Endodermal cell (in vitro differentiated cells): ENCODE measurements around the gene ZBTB25. TPM values are rescaled to one million over a fixed set of nuclear protein-coding genes. Genes with fewer than 3 reads are reported as not detected.

ENCODE experiments used
- DNase-seq: peaks from one replicate; pipeline ENCODE4 v3.0.0-alpha.2; 2017
- H3K27ac ChIP-seq: 2 replicates; pipeline ENCODE4 v1.5.1; 2013; ENCODE audit warnings: mild to moderate bottlenecking, low read depth, low read length, moderate library complexity
- H3K27me3 ChIP-seq: 2 replicates; pipeline ENCODE4 v1.6.1; 2013; ENCODE audit warnings: mild to moderate bottlenecking, low read length, moderate library complexity; ENCODE audit not compliant: insufficient read depth, control insufficient read depth, poor library complexity, severe bottlenecking
- H3K36me3 ChIP-seq: 2 replicates; pipeline ENCODE4 v1.7.0; 2013; ENCODE audit warnings: mild to moderate bottlenecking, low read length, moderate library complexity; ENCODE audit not compliant: control insufficient read depth, insufficient read depth
- H3K4me1 ChIP-seq: one replicate; pipeline ENCODE4 v1.7.0; 2013; ENCODE audit warnings: low read length; ENCODE audit not compliant: control insufficient read depth, insufficient read depth
- H3K4me3 ChIP-seq: 2 replicates; pipeline ENCODE4 v1.5.1; 2013; ENCODE audit warnings: mild to moderate bottlenecking, low read length, moderate library complexity
- H3K9ac ChIP-seq: 2 replicates; pipeline ENCODE4 v1.6.1; 2013; ENCODE audit warnings: mild to moderate bottlenecking, low read length, moderate library complexity; ENCODE audit not compliant: poor library complexity, severe bottlenecking; ENCODE audit errors: extremely low read depth
- H3K9me3 ChIP-seq: 2 replicates; pipeline ENCODE4 v1.6.1; 2013; ENCODE audit warnings: mild to moderate bottlenecking, low read length, moderate library complexity; ENCODE audit not compliant: control insufficient read depth
- H3K27ac Mint-ChIP-seq: 2 replicates; pipeline ENCODE4 v1.8.0; 2020; ENCODE audit warnings: mixed read lengths
- H3K27me3 Mint-ChIP-seq: 2 replicates; pipeline ENCODE4 v1.8.0; 2021; ENCODE audit warnings: mild to moderate bottlenecking, mixed read lengths; ENCODE audit not compliant: insufficient read depth
- H3K36me3 Mint-ChIP-seq: 2 replicates; pipeline ENCODE4 v1.8.0; 2020; ENCODE audit warnings: low read depth, mixed read lengths
- H3K4me1 Mint-ChIP-seq: 2 replicates; pipeline ENCODE4 v1.8.0; 2020; ENCODE audit warnings: mixed read lengths
- H3K4me3 Mint-ChIP-seq: 2 replicates; pipeline ENCODE4 v1.8.0; 2020; ENCODE audit warnings: mild to moderate bottlenecking, moderate library complexity, mixed read lengths
- H3K9me3 Mint-ChIP-seq: 2 replicates; pipeline ENCODE4 v1.8.0; 2020; ENCODE audit warnings: mild to moderate bottlenecking, mixed read lengths
- CTCF ChIP-seq: fragments of 200-600 bp; sonication (generic); conservative IDR thresholded peaks from 2 replicates; pipeline ENCODE4 v1.5.0; 2021; ENCODE audit warnings: antibody characterized with exemption, mild to moderate bottlenecking
- WGBS, 2 experiments: methylation state at CpG; one replicate each; pipeline versions ENCODE4 v1.1.5 to v1.1.7; 2013; ENCODE audit warnings: missing lambda C conversion rate in 2 of 2, mixed read lengths in 1 of 2; ENCODE audit not compliant: insufficient coverage in 1 of 2, insufficient read length in 1 of 2; 5-methylcytosine and 5-hydroxymethylcytosine counted together
- total RNA-seq, 2 donors: library from RNA; stranded (reverse); fragmentation: NEBNext Ultra II Directional in 1 of 2; extraction: Animal tissue kit (Norgen Biotek cat#: 25700) in 1 of 2; gene quantifications; 2 replicates in 1 of 2; 3 replicates in 1 of 2; pipeline ENCODE4 v1.2.1, GENCODE V29; 2021

Gene ZBTB25
- total RNA-seq, 2 donors from 2014 or later: 14.0 to 17.0 TPM

GRCh38 chr14:64467101-64467500 is 36.5 kb downstream of the ZBTB25 start:
- no peaks in the 10 kb centered on the region for H3K36me3 Mint-ChIP-seq
- H3K27ac Mint-ChIP-seq: no peak overlapping the region
- Histone ChIP-seq H3K4me3 (no peak overlapping the region), H3K36me3 (no peaks in the 10 kb centered on the region), H3K9ac (no peak overlapping the region), H3K4me1 (no peaks in the 10 kb centered on the region), H3K27ac (no peak overlapping the region), H3K27me3 (peaks cover 19% of the 10 kb centered on the region), H3K9me3 (no peaks in the 10 kb centered on the region)
- whole genome bisulfite sequencing, 2 experiments: 85 to 93% methylated on average over 3 of the region's 3 CpGs
- no peak for DNase-seq
- no peak overlapping the region for H3K4me3 Mint-ChIP-seq
- peaks cover 10% of the 10 kb centered on the region for H3K27me3 Mint-ChIP-seq
- no peak for TF ChIP-seq CTCF
- H3K9me3 Mint-ChIP-seq: no peaks in the 10 kb centered on the region
- H3K4me1 Mint-ChIP-seq: peaks cover 7% of the 10 kb centered on the region

DNA sequence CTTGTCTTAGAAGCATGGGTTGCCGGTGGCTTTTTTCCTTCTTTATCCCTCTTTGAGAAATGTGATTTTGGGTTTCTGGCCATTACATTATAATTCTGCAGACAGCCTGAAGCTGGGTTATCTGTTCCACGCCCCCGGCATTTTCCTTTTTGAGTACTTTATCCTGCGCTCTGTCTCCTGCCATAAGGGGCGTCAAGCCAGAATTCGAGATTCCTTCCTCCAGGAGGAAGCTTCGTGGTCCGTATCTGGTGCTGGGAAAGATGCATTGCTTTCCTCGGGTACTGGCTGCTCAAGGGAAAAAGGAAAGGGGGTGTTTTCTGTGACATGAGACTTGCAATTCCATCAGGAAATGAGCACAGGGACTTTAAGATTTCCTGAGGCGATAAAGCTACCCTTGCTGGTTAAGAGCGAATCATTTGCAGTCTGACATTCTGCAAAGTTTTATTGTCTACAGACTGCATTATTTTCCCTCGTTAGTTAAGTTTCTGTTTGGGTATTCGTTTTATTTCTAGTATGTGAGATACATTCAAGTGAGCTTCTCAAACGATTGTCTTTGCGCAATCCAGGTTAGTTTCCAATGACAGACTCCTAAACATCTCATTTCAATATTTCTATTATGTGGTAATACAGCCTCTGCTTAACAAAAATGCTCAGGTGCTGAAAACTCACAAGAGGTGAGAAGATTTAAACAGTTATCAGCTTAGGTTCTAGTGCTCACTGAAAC is 37.6 kb downstream of the ZBTB25 start:
- H3K4me1 Mint-ChIP-seq: peaks cover 7% of the 10 kb centered on the region
- peak; percentile 84 for DNase-seq
- Histone ChIP-seq H3K36me3 (no peaks in the 10 kb centered on the region), H3K9me3 (no peaks in the 10 kb centered on the region), H3K27me3 (peaks cover 19% of the 10 kb centered on the region), H3K4me3 (peak overlapping the region; percentile 81), H3K9ac (peak overlapping the region; percentile 29), H3K27ac (no peak overlapping the region), H3K4me1 (no peaks in the 10 kb centered on the region)
- 20 to 27% methylated on average over 8 to 15 of the region's 15 CpGs for WGBS, 2 experiments
- H3K4me3 Mint-ChIP-seq: peak overlapping the region; percentile 76
- TF ChIP-seq CTCF: peak; percentile 66
- H3K27ac Mint-ChIP-seq: peak overlapping the region; percentile 44
- H3K27me3 Mint-ChIP-seq: peaks cover 10% of the 10 kb centered on the region
- peaks cover 5% of the 10 kb centered on the region for H3K36me3 Mint-ChIP-seq
- no peaks in the 10 kb centered on the region for H3K9me3 Mint-ChIP-seq

DNA sequence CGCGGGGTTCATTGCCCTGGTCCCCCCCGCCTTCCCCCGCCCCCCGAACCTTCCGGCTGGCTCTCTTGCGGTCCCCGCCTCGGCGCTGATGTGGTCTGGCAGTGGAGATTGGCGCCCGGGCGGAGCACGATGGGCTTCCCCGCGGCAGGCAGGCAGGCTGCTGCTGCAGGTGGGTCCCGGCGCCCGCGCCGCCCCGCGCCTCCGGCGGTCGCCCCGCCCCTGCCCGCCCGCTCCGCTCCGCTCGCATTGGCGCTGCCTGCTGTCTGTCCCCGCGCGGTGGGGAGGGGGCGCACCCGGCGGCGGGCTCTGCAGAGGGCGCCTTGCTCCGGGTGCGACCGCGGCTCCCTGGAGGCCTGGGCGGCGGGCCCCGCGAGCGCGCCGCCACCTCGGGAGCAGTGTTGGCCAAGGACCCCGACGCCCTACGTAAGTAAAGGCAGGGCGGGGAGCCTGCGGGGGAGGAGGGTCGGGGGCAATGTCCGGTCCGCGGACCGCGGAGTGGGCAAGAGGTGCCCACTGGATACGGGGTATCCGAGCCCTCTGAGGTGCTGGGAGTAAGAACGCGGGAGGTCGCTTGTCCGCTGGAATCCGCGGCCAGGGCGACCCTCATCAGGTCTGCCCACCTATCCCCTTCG is 38.3 kb downstream of the ZBTB25 start, which contains the start of gene AKAP5:
TSS of gene AKAP5 (plus strand) at position 309 of the 632 bp plus-strand sequence. CDS start 2,896 bp downstream, outside the sequence.
- peak within 1 kb of the TSS; percentile 82 for H3K4me3 ChIP-seq
- H3K9me3 Mint-ChIP-seq: no peaks in the 10 kb centered on the region
- no peak for TF ChIP-seq CTCF
- peak within 1 kb of the TSS; percentile 45 for H3K9ac ChIP-seq
- H3K27me3 Mint-ChIP-seq: peaks cover 10% of the 10 kb centered on the region
- no peaks in the 10 kb centered on the region for H3K36me3 ChIP-seq
- peaks cover 6% of the 10 kb centered on the region for H3K36me3 Mint-ChIP-seq
- 0% methylated on average over 26 to 74 of the region's 74 CpGs for WGBS, 2 experiments
- H3K4me1 ChIP-seq: no peaks in the 10 kb centered on the region
- peaks cover 7% of the 10 kb centered on the region for H3K4me1 Mint-ChIP-seq
- peak; percentile 95 for DNase-seq
- peaks cover 19% of the 10 kb centered on the region for H3K27me3 ChIP-seq
- H3K4me3 Mint-ChIP-seq: peak within 1 kb of the TSS; percentile 76
- H3K9me3 ChIP-seq: no peaks in the 10 kb centered on the region
- H3K27ac ChIP-seq: no peak within 1 kb of the TSS
- peak within 1 kb of the TSS; percentile 64 for H3K27ac Mint-ChIP-seq
